GM21447 (cell line): ENCODE results near the gene ADARB1.

Source experiments
- ATAC-seq: cut with Tn5 transposase; IDR thresholded peaks from one replicate; pipeline ENCODE4 v1.9.1; 2021; ENCODE audit not compliant: unreplicated experiment

The ADARB1 gene

DNA sequence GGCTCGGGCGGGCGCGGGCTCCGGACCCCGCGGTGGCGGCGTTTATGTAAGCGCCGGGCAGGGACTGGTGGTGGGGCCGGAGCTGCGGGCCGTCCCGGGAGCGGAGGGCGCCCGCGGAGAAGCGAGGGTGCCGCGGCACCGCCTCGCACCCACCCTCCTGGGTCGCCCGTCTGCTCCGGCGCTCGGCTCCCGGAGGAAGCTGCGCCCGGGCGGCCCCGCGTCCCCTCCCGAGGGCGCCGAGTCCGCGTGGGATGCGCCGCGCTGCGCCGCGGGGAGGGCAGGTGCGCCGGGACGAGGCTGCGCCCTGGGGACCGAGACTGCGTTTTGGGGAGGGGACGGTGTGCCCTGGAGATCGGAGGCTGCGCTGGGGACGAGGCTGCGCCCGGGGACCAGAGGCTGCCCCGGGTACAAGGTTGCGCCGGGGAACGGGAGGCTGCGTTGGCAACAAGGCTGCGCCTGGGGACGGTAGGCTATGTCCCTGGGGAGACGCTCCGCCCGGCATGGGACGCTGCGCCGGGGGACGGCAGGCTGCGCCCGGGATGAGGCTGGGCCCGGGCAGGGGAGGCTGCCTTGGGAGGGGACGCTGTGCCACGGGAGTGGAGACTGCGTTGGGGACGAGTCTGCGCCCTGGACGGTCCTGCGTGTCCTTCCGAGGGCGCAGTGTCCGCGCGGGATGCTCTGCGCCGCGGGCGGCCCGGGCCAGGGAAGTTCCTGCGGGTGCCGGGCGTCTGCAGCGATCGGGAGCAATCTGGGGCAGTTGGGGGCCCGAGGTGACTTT, 627 bp downstream of the ADARB1 start:
- ATAC-seq = no peak

- ATAC-seq = no peak
Observed at GRCh38 chr21:45075596-45076244, 1.3 kb downstream of the ADARB1 start.

GRCh38 chr21:45076245-45076711, 1.9 kb downstream of the ADARB1 start:
- no peak for ATAC-seq

GRCh38 chr21:45078371-45078770, 4.0 kb downstream of the ADARB1 start:
- ATAC-seq = no peak

DNA sequence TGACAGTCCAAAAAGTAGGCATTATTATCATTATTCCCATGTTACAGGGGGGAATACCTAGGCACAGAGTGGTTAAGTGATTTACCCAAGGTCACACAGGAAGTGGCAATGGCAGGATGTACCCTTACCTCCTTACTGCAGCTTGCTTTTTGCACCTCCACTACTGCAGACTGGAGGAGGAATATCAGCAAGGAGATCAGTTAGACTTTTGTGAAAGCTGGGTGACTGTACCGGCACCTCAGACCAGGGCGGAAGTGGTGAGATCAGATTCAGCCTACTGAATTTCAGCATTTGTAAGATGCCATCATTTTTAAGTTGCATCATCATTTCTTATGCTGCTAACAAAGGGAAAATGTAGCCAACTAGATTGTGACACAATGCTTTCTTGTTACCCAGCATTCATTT, 4.5 kb downstream of the ADARB1 start:
- ATAC-seq = no peak

DNA sequence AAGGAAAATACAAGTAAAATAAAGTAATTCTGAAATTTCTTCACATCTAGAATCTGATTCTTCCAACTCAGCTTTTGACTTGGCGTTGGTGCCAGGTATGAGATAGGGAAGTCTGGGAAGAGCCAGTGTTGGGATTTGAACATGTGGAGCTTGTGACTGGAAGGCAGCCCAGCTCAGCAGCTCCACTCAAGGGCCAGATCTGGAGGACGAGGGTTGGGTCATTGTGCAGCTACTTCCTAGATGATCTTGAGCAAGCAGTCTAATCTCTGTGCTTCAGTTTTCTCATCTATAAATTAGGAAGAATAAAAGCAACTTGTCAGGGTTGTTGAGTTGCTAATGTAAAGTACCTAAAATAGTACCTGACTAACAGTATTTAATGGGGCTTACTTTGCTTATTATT, 5.0 kb downstream of the ADARB1 start:
- no peak for ATAC-seq

GRCh38 chr21:45080232-45080631, 5.9 kb downstream of the ADARB1 start:
- no peak for ATAC-seq

- ATAC-seq = no peak
Observed at GRCh38 chr21:45080639-45081414, 6.4 kb downstream of the ADARB1 start.

GRCh38 chr21:45081636-45082035, 7.3 kb downstream of the ADARB1 start:
- no peak for ATAC-seq

GRCh38 chr21:45082736-45083135, 8.4 kb downstream of the ADARB1 start:
- ATAC-seq = no peak

GRCh38 chr21:45084121-45084520, 9.7 kb downstream of the ADARB1 start:
- ATAC-seq = no peak

GRCh38 chr21:45084881-45085536, 10.6 kb downstream of the ADARB1 start:
- no peak for ATAC-seq

GRCh38 chr21:45085700-45086099, 11.3 kb downstream of the ADARB1 start:
- no peak for ATAC-seq

- no peak for ATAC-seq
Observed at GRCh38 chr21:45086337-45086958, 12.1 kb downstream of the ADARB1 start.

- ATAC-seq = no peak
Observed at GRCh38 chr21:45087022-45087823, 12.8 kb downstream of the ADARB1 start.

- no peak for ATAC-seq
Observed at GRCh38 chr21:45088116-45088515, 13.7 kb downstream of the ADARB1 start.

- no peak for ATAC-seq
Observed at GRCh38 chr21:45088729-45089128, 14.3 kb downstream of the ADARB1 start.

DNA sequence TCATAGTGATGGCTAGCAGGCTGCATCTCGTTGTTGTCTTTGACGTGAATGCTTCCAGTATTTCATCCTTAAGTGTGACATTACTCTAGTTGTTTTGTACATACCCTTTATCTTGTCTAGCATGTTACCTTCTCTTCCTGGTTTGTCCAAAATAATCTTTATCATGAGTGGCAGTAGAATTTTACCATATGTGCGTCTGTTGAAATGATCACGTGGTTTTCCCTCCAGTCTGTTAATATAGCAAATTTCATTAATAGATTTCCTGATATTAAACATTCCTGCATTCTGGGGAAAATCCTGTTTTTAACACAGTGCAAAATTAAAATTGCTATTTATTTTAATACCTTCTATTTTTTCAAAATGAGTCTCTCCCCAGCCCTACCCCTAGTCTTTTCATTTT, 15.6 kb downstream of the ADARB1 start:
- ATAC-seq = no peak

DNA sequence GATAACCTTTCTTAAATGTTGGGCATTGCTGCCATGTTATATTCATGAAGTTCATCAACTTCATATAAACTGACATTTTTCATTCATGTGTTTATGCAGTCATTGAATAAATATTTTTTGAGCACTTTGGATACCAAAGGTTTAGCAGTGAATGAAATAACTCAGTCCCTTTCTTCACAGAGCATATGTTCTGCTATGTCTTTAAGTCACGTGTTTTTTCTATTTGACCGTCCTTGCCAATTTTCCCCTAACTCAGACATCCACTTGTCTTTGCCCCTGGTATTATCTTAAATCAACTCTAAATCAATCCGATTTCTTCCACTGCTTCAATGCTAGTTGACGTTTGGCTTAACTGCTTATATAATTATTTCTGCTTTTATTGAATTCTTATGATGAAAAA, 16.6 kb downstream of the ADARB1 start:
- ATAC-seq = no peak
